Suppressor macrophage treated with lipopolysaccharide for 4 hours (primary cell): Measurements from ENCODE around the gene ARHGEF11.

Source experiments
- DNase-seq: peaks from one replicate; pipeline ENCODE4 v3.0.0-alpha.2; 2020

The ARHGEF11 gene

GRCh38 chr1:157047062-157047410, 1.5 kb upstream of the ARHGEF11 start:
- DNase-seq = no peak

GRCh38 chr1:157044326-157044725, 1.2 kb downstream of the ARHGEF11 start:
- no peak for DNase-seq

DNA sequence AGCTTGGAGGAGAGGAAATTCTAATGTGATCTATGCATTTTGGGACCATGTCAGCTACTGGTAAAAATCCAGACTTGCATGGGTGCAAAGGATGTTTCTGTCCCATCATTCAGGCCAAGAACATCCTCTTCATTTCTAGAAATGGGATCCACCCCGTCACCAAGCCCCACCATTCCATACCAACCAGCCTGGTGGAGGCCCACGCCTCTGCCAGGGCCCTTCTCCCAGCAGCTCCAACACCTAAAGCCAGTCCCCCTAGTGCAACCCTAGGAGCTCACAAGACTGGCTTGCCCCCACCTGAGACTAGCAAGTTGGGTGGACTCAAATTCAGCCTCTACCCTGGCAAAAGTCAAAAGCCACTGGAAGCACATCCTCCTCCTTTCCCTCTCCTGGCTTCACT, 1.9 kb downstream of the ARHGEF11 start:
- no peak for DNase-seq

- peak; percentile 19 for DNase-seq
Measured at GRCh38 chr1:157042846-157043245, 2.7 kb downstream of the ARHGEF11 start.

DNA sequence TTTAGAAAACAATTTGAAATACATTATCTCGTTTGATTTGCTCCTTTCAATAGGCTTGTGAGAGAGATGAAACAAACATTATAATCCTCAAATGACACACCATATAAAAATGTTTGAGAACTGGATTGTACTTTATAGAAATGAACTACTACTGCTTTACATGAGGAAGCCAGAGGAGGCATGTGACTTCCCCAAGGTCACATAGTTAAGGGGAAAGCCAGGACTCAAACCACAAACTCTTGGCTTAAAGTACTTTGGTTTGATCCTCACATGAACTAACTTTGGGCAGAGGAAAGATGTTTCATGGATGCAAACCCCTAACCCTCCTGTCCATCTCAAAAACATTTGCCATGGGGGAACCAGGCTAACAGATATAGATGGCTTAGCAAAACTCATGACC, 4.7 kb downstream of the ARHGEF11 start:
- DNase-seq = peak; percentile 71

DNA sequence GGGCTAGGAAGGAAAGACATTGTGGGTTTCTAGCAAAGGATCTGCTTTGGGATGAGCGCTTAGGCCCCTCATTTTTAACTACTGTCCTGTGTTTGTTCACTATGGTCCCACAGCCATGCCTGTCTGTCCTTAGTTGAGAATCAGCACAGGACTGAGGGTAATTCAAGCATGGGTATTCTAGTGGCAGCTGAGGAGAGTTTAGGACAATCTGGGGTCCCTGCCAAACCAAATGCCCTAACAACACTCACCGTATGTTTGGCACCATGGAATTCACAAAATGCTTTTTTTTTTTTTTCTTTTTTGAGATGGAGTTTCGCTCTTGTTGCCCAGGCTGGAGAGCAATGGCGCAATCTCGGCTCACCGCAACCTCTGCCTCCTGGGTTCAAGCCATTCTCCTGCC, 10.4 kb downstream of the ARHGEF11 start:
- no peak for DNase-seq

DNA sequence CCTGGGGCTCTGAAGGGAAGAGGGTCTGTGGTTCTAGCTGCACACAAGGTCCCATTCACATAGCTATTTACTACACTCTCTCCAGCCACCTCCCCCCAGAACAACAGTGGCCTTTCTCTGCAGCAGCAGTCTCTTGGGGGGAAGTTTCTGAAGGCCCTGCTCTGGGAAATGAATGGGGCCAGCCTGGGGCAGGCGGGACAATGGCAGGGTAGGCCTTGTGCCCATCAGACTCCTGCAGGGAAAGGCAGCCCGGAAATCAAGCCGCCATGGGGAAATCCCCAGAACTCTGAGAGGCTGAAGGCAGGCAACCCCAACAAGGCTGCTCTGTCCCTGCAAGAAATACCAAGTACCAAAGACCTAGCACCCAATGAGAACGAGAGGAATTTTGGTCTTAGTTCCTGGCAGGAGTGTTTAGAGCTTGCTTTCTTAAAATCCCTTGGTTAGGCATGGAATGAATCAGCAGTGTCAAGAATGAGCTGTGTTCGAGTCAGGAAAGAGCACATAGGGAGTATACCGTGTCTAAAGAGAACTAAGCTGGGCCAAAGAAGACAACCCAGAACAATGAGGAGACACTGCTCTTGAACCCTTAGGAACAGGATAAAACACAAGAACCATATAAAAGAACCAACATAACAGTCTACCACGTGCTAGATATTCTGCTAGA, 11.3 kb downstream of the ARHGEF11 start:
- DNase-seq = no peak

GRCh38 chr1:157033357-157033876, 12.1 kb downstream of the ARHGEF11 start:
- DNase-seq = no peak

DNA sequence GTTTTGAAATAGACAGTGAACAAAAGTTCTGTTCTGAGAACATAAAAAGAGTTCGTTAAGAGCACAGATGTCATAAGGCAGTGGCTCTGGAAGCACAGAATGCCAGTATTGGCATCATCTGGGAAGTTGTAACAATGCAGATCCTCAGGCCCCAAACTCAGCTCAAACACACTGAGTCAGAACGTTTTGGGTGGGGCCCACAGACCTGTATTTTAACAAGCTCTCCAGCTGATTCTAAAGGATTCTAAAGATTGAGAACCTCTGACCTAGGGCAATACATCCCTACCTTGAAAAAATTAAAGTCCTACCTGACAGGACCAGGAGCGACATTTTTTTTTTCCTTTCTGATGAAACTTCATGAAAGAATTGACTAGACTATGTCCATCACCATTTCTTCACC, 13.2 kb downstream of the ARHGEF11 start:
- DNase-seq = no peak

GRCh38 chr1:157030728-157031127, 14.8 kb downstream of the ARHGEF11 start:
- DNase-seq = no peak

- no peak for DNase-seq
Measured at GRCh38 chr1:157028674-157029073, 16.9 kb downstream of the ARHGEF11 start.

DNA sequence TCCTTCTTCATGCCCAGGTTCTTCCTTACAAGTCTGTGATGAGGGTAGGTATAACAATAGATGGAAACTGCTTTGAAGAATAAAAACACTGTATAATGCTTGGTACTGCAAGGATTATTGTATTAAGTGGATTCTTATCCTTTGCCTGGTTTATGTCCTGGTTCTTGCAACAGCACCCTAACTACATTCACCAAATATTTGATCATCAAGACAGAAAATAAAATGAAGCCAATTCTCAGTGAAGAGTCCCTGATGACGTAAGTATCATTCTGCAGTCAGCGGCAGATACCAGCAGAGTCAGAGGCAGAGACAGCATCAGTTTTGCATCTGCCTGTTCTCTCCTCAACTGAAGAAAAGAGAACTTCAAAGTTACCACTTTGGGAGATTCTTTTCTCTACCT, 19.7 kb downstream of the ARHGEF11 start:
- no peak for DNase-seq

GRCh38 chr1:157025385-157025784, 20.2 kb downstream of the ARHGEF11 start:
- DNase-seq = no peak

GRCh38 chr1:157021688-157022087, 23.9 kb downstream of the ARHGEF11 start:
- DNase-seq = no peak

DNA sequence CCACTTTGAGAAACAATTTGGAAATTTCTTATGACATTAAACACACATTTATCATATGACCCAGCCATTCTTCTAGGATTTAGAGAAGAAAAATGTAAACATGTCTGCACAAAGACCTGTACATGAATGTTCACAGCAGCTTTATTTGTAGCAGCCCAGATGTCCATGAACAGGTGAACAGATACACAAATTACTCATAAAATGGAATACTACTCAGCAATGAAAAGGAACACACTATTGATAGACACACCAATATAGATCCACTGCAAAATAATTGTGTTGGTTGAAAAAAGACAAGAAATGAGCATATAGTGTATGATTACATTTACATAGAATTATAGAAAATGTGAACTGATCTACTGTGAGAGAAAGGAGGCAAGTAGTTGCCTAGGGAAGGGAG, 26.1 kb downstream of the ARHGEF11 start:
- no peak for DNase-seq

GRCh38 chr1:157011845-157012244, 33.7 kb downstream of the ARHGEF11 start:
- no peak for DNase-seq

GRCh38 chr1:157008502-157008901, 37.0 kb downstream of the ARHGEF11 start:
- DNase-seq = no peak

DNA sequence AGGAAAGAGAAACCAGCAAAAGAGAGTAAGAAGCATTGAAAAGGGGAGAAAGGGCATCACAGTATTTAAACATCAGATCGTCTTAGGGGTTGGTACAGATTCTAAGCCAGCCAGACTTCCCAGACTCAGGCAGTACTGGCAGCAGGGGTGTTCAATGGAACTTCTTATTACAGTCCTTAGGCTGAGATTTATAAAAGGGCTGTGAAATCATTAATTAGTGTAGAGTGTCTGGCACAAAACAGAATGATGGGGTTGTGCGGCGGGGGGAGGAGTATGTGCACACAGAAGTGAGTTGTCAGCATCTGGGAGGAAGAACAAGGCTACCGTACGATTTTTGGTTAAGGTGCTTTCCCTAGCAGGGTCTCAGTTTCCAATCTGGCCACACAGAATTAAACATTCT, 38.2 kb downstream of the ARHGEF11 start:
- DNase-seq = no peak

GRCh38 chr1:157006676-157007075, 38.9 kb downstream of the ARHGEF11 start:
- DNase-seq = no peak

DNA sequence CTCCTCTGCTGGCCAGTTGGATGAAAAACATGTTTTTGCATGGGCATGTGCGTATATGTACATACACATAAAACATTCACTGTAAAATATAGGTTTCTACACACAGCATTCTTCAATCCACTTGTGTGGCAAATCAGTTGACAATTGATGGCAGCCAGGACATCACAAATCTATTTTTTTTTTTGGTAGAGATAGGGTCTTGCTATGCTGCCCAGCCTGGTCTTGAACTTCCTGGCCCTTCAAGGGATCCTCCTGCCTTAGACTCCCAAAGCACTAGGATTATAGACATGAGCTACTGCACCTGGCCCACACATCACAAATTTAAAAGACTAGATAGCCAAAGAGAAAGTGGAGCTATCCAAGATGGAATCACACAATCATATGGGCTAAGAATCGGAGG, 39.6 kb downstream of the ARHGEF11 start:
- DNase-seq = no peak

- no peak for DNase-seq
Measured at GRCh38 chr1:157004806-157005205, 40.7 kb downstream of the ARHGEF11 start.

- no peak for DNase-seq
Measured at GRCh38 chr1:157004327-157004726, 41.2 kb downstream of the ARHGEF11 start.

GRCh38 chr1:157001304-157001703, 44.2 kb downstream of the ARHGEF11 start:
- no peak for DNase-seq

DNA sequence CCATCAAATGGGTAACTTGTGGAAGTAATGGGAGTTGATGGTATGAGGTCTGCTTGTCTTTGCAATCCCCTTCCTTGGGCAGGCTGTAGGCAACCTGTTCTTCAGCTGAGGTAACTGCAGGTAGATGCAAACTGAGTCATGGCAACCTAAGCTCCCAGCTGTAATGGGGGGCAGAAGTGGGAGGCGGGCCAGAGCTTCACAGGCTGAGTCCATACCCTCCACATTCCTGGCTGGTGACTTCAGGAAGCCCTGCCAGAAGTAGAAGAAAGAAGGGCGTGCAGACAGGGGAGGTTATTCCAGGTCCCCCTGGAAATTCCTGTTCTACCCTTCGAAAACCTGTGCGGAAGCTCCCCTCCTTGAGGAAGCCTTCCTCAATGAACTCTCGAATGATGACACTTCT, 44.9 kb downstream of the ARHGEF11 start:
- DNase-seq = no peak

GRCh38 chr1:156999596-157000320, 45.8 kb downstream of the ARHGEF11 start:
- no peak for DNase-seq
